ENCODE measurements around the gene LSM14B.

GRCh38 chr20:62104791-62105345 lies 17.4 kb upstream of the LSM14B start:
- TF ChIP-seq CTCF (IDR thresholded peaks at IDR 0.05; ENCODE audit: borderline replicate concordance, extremely low read depth, low read length, poor library complexity, severe bottlenecking), result no peak
- no peak for TF ChIP-seq EZH2 (IDR thresholded peaks at IDR 0.05; ENCODE audit: borderline replicate concordance, low read depth, low read length, severe bottlenecking)
